Measurements from ENCODE around the gene CCDC85B. TPM values are rescaled to one million over a fixed set of nuclear protein-coding genes. Genes with fewer than 3 reads are reported as not detected.
A peak's percentile ranks its signal among the peaks of the same experiment; 100 is the strongest.

CCDC85B gene
- polyA plus RNA-seq, 1 of the 3 experiments (the other 2 are of a cell fraction), result 52.8 TPM

- TF ChIP-seq TEAD4 (IDR thresholded peaks at IDR 0.05; ENCODE audit: borderline replicate concordance, insufficient read depth), result no peak
- no peak for TF ChIP-seq IRF3 (IDR thresholded peaks at IDR 0.05; ENCODE audit: low read depth, low read length)
- TF ChIP-seq GABPA (IDR thresholded peaks at IDR 0.05; ENCODE audit: low read depth), result 0 out of 2 replicates have a peak, but pooled peaks have one; percentile 14
- no peak for TF ChIP-seq FOXM1 (IDR thresholded peaks at IDR 0.05; ENCODE audit: low read depth)
- TF ChIP-seq ZBTB33 (IDR thresholded peaks at IDR 0.05; ENCODE audit: borderline replicate concordance, low read depth), result no peak
These were observed 5.8 kb upstream of the CCDC85B start (continued) for GRCh38 chr11:65884716-65885092.

- Histone ChIP-seq H3K27ac (ENCODE audit: low read depth in 2 of 2, low read length in 1 of 2) (no peak overlapping the region), H3K9ac (no peak overlapping the region), H3K4me2 (no peak overlapping the region), H3K9me3 (no peaks in the 10 kb centered on the region), H3K36me3 (replicated peaks in 1 of 2; ENCODE audit: control insufficient read depth in 1 of 2, insufficient read depth in 2 of 2, low read length in 1 of 2) (peaks cover 31 to 45% of the 10 kb centered on the region in 2 experiments), H4K20me1 (ENCODE audit: insufficient read depth) (no peaks in the 10 kb centered on the region), H3F3A (replicated peaks; ENCODE audit: insufficient read depth) (peaks cover 34% of the 10 kb centered on the region), H3K27me3 (ENCODE audit: insufficient read depth) (no peaks in the 10 kb centered on the region), H3K4me1 (ENCODE audit: control insufficient read depth in 1 of 2, insufficient read depth in 2 of 2, low read depth in 1 of 2, low read length in 1 of 2) (peaks cover 24 to 32% of the 10 kb centered on the region in 2 experiments), H3K9me2 (no peaks in the 10 kb centered on the region), H3K79me2 (ENCODE audit: insufficient read depth) (peaks cover 39% of the 10 kb centered on the region), H3K4me3 (ENCODE audit: low read depth in 2 of 2, low read length in 1 of 2) (no peak overlapping the region), H2AFZ (ENCODE audit: low read depth) (no peak overlapping the region)
- DNase-seq, result no peak
- WGBS (ENCODE audit: low lambda C conversion rate), result 89% methylated on average over 4 of the region's 7 CpGs
- POLR2A ChIA-PET, result interaction anchor here (0.6 to 1.9 kb wide), 9 partner anchors 11 to 174 kb away, joined by 3 to 9 read pairs (median 4); partner anchors contain the start of gene MUS81
- CTCF ChIA-PET, result interaction anchor here (0.5 to 15.2 kb wide), 59 partner anchors 9 to 257 kb away, joined by 3 to 374 read pairs (median 4); partner anchors contain the start of genes AP5B1, BANF1, C11orf68 and CFL1
- TF ChIP-seq NFIC (IDR thresholded peaks at IDR 0.05; ENCODE audit: borderline replicate concordance) (no peak), RCOR1 (IDR thresholded peaks at IDR 0.05; ENCODE audit: low read length) (no peak), MEF2A (IDR thresholded peaks at IDR 0.05; ENCODE audit: borderline replicate concordance, low read depth) (no peak), MXI1 (IDR thresholded peaks at IDR 0.05; ENCODE audit: low read depth, low read length) (no peak), EZH2phosphoT487 (IDR thresholded peaks at IDR 0.05; ENCODE audit: borderline replicate concordance, low read depth) (no peak), IRF3 (IDR thresholded peaks at IDR 0.05; ENCODE audit: low read depth, low read length) (no peak), NRF1 (IDR thresholded peaks at IDR 0.05; ENCODE audit: low read depth, low read length) (no peak), TAF1 (IDR thresholded peaks at IDR 0.05; ENCODE audit: borderline replicate concordance, low read depth, low read length) (no peak), USF1 (IDR thresholded peaks at IDR 0.05; ENCODE audit: borderline replicate concordance, low read depth) (no peak), RXRA (IDR thresholded peaks at IDR 0.05; ENCODE audit: borderline replicate concordance, low read depth) (no peak), FOXJ3 (CRISPR knock-in tag; IDR thresholded peaks at IDR 0.05) (no peak), REST (IDR thresholded peaks at IDR 0.05; ENCODE audit: low read depth, low read length) (no peak), FOSL2 (IDR thresholded peaks at IDR 0.05; ENCODE audit: borderline replicate concordance, low read depth) (no peak)
These were observed 5.2 kb upstream of the CCDC85B start for GRCh38 chr11:65885231-65885630.

Measured in SK-N-SH (cell line).